HAP-1 (cell line): Measurements from ENCODE around the gene ZSWIM4.
A peak's percentile ranks its signal among the peaks of the same experiment; 100 is the strongest.

Experiments
- DNase-seq, 2 experiments: peaks; one replicate each; pipeline ENCODE4 v3.0.0-alpha.2; 2016 to 2020; ENCODE audit warnings: low spot score in 2 of 2
- H3K27me3 ChIP-seq: fragments of 250-450 bp; sonication (Bioruptor Pico); 2 replicates; pipeline ENCODE4 v1.5.1; 2020; ENCODE audit warnings: low read depth, mild to moderate bottlenecking, moderate library complexity
- H3K36me3 ChIP-seq: fragments of 250-450 bp; sonication (Bioruptor Pico); replicated peaks from 2 replicates; pipeline ENCODE4 v1.5.1; 2020; ENCODE audit warnings: mild to moderate bottlenecking
- H3K4me1 ChIP-seq: fragments of 250-450 bp; sonication (Bioruptor Pico); 2 replicates; pipeline ENCODE4 v1.5.1; 2020; ENCODE audit warnings: mild to moderate bottlenecking
- H3K4me3 ChIP-seq: fragments of 250-450 bp; sonication (Bioruptor Pico); 2 replicates; pipeline ENCODE4 v1.5.1; 2020; ENCODE audit warnings: mild to moderate bottlenecking, moderate library complexity
- H3K9me3 ChIP-seq: fragments of 250-450 bp; sonication (Bioruptor Pico); 2 replicates; pipeline ENCODE4 v1.5.1; 2020; ENCODE audit warnings: mild to moderate bottlenecking, moderate library complexity
- in situ Hi-C: fragments of 300-500 bp; cut with MboI; formaldehyde crosslinking; loops from 3 replicates; pipeline ENCODE4 v1.14.3; 2020; ENCODE audit warnings: low sequenced_read_pairs, inconsistent platforms, mixed read lengths

The ZSWIM4 gene

DNA sequence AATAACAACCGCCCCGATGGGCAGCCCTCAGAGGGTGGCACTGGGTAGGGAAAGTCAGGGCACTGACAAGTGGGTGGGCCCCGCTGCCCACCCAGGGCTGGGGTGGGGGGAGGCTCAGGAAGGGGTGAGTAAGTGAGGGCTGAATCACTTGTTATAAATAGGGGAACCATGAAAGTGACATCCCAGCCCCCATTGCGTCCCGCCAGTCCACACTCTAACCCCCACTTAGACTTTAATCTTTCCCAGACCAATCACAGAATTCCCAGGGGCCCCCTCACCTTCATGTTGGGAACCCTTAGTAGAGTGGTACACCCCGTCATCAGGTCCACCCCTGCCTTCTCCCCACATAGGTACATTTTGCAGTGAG lies 44.7 kb downstream of the ZSWIM4 start:
- in situ Hi-C loops, result no loop called here
- no peaks in the 10 kb centered on the region for H3K9me3 ChIP-seq
- H3K27me3 ChIP-seq, result no peaks in the 10 kb centered on the region
- H3K36me3 ChIP-seq, result peaks cover 11% of the 10 kb centered on the region
- peaks cover 29% of the 10 kb centered on the region for H3K4me1 ChIP-seq
- peak overlapping the region; percentile 63 for H3K4me3 ChIP-seq
- no peak for DNase-seq

DNA sequence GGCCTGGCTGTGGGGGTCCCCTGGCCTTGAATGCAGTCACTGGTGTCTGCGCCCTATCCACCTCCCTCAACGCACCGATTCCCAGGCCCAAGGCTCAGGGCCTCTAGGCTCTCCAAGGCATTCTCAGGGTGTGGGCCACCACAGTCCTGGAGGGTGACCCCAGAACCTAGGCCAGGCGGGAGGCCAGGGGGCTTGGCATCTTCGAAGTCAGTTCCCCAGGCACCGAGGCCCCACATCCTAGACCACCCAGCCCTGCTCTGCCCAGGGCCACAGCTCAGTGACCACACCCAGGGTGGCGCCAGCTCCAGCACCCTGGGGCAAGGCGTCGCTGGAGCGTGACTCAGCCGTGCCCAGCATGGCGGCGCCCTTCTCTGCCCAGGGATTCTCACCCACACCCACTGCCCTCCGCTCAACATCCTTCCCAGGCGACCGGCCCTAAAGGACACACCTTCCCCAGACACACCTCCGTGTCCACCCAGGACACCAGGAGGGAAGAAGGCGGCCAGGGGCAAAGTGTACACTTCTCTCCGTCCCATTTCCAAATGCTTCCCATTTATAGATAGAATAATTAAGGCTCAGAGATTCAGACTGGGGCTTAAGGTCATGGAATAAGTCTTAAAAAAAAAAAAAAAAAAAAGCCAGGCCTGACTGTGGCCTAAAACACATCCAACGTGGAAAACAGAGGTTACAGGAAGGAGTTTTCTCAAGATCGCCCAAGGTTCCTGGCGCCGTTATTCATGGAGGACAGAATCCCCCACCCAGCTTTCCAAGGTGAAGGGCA lies 45.3 kb downstream of the ZSWIM4 start:
- in situ Hi-C loops, result no loop called here
- Histone ChIP-seq H3K4me1 (peaks cover 29% of the 10 kb centered on the region), H3K4me3 (peak overlapping the region; percentile 63)

DNA sequence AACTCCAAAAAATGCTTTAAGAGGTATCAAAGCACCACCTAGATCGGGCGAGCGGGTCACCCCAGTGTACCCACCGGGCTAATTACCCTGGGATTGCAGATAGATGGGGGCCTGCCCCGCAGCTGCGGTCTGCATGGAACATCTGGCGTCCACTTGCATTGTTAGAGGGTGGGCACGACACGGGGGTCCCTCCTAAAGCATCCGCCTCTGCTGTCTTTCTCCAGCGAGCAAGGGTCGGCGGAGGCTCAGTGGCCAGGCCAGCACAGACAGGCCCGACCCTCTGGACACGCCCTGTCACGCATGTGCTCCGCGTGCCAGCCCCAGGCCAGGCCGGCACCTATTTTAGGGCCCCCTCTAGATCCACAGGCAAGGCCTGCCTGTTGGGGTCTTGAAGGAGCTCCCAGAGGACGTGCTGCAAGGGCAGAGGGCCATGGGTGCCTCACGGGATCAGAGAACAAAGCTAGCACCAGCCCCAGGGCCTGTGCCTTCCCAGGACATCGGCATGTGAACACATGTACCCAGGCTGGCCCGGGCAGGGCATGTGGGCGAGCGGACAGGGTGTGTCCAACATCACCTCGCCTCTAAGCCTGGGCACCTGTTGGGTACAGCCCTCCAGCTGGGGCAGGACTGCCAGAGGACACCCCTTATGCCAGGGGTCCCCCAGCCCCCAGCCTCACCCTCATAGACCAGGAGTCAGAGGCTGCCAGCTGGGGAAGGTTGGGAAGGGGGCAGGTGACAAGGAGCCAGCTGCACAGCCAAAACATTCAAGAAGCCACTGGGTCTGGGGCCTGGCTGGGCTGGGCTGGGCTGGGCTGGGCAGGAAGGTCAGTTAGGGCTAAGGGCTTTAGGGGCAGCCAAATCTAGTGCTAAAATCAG lies 46.1 kb downstream of the ZSWIM4 start:
- in situ Hi-C loops, result no loop called here
- H3K4me1 ChIP-seq, result peaks cover 29% of the 10 kb centered on the region
- DNase-seq, result peak in 1 of 2 experiments; percentile 54
- H3K36me3 ChIP-seq, result peaks cover 6% of the 10 kb centered on the region; the same call in 1 of the 2 replicates
- no peaks in the 10 kb centered on the region for H3K27me3 ChIP-seq
- H3K4me3 ChIP-seq, result peak overlapping the region; percentile 63
- H3K9me3 ChIP-seq, result no peaks in the 10 kb centered on the region

More for the DNA sequence above, 45.3 kb downstream of the ZSWIM4 start:
- Histone ChIP-seq H3K9me3 (no peaks in the 10 kb centered on the region), H3K27me3 (no peaks in the 10 kb centered on the region), H3K36me3 (peaks cover 11% of the 10 kb centered on the region; the same call in 1 of the 2 replicates)
- no peak for DNase-seq

DNA sequence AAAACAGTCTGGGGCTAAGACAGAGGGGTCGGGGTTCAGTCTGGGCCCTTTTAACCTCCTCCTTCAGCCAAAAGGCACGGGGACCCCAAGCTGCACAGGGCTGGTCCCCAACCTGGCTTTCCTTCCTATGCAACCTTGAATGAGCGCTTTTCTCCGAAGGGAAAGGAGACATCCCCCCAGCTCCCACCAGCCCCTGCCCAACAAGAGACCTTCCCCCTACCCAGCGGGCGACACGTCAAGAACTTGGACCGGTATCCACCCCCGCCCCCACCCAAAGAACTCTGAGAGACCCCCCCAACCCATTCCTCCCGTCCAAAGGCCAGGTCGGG lies 46.7 kb downstream of the ZSWIM4 start:
- Histone ChIP-seq H3K4me3 (peak overlapping the region; percentile 63), H3K27me3 (no peaks in the 10 kb centered on the region), H3K9me3 (no peaks in the 10 kb centered on the region), H3K4me1 (peaks cover 35% of the 10 kb centered on the region), H3K36me3 (peaks cover 5% of the 10 kb centered on the region; the same call in 1 of the 2 replicates)
- DNase-seq, result no peak
- in situ Hi-C loops, result no loop called here

DNA sequence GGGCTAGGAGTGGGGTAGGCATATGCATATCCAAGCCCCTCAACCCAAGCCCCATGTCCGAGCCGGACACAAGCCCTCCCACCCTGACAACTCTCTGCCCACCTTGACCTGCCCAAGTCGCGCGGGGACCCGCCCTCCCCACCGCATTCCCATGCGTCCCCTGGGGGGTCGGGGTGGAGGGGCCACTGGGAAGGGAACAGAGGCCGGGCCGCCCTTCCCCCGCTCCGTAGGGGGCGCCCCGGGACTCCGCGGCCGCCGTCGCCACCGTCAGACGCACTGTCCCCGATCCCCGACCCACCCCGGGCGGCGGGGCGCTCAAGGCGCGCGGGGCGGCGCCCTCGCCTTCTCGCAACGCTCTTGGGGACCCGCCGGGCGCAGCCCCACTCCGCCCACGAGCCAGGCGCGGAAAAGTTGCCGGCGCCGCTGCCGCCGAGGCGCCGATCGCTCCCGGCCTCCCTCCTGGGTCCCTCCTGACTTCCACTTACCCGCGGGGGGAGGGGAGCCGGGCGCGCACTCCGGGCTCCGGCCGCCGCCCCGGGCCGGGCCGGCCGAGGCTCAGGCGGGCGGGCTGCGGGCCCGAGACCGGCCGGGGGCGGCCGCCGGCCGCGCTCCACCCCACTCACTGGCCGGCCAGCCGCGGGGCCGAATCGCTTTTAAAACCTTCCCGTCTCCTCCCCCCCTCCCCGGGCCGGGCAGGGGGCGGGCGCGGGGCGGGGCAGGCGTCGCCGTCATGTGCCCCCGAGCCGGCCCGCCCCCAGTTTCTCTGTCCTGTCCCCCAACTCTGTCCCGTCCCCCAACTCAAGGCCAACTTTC lies 47.3 kb downstream of the ZSWIM4 start:
- Histone ChIP-seq H3K9me3 (no peaks in the 10 kb centered on the region), H3K4me3 (peak overlapping the region; percentile 63), H3K36me3 (peaks cover 5% of the 10 kb centered on the region; the same call in 1 of the 2 replicates), H3K4me1 (peaks cover 38% of the 10 kb centered on the region), H3K27me3 (no peaks in the 10 kb centered on the region)
- peak; percentile 49 to 83 for DNase-seq
- in situ Hi-C loops, result no loop called here

DNA sequence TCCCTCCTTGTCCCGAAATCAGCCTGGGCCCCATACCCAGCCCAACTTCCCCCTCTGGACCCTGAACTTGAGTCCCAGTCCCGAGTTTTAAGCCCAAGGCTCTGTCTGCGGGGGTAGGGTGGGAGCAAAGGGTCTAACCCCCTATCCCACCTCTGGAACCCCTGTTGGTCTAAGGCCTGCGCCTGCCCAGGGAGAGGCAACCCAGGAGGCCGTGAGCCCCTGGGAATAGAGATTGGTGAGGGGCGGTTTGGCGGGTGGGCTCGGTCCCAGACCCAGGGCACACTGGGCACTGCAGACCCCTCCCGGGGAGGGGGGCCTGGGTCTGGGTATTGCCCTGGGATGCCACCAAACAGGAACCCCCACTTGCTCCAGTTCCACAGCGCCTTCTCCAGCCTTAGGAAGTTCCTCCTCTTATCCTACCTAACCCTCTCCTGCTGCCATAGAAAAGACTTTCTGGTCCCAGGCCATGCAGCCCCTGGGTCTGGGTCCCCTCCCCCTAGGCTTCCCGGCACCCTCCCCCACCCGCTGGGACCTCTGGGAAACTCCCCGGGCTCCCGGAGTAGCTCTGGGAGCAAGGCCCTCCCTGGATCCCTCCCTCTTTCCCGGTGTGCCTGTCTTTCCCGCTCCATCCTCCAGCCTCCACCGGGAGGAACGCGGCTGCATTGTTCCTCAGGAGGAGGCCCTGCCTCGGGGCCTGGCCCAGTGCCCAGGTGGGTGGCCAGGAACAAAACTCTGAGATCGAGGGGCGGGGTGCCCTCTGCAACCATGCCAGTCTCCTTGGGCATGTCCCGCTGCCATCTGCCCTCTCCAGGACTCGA lies 48.1 kb downstream of the ZSWIM4 start:
- Histone ChIP-seq H3K4me1 (peaks cover 38% of the 10 kb centered on the region), H3K9me3 (no peaks in the 10 kb centered on the region), H3K27me3 (no peaks in the 10 kb centered on the region), H3K36me3 (peaks cover 5% of the 10 kb centered on the region; the same call in 1 of the 2 replicates), H3K4me3 (peak overlapping the region; percentile 63)
- DNase-seq, result peak; percentile 68 to 90
- in situ Hi-C loops, result no loop called here

DNA sequence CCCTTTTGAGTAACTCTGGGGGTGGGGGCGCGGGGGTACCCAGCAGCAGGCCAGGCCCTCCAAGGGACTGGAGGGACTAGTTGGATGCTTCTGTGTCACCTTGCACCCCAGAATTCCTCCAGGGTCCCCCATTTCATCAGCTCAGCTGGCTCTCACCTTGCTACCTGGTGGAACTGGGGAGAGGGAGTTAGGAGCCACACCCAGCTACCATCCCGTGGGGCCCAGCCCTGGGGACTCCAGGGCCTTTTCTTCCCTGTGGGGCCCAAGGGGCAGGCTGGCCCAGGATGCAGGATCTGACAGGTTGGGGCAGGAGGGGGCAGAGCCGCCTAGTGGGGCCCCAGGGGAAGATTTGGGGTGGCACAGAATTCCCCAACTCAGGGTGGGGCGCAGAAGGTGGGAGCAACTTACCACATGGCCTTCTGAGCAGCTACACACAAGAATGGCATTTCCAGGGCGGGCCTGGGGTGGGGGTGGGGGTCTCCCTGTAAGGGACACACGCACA lies 48.9 kb downstream of the ZSWIM4 start:
- in situ Hi-C loops, result no loop called here
- no peaks in the 10 kb centered on the region for H3K27me3 ChIP-seq
- H3K9me3 ChIP-seq, result no peaks in the 10 kb centered on the region
- H3K36me3 ChIP-seq, result no peaks in the 10 kb centered on the region; the same call in 1 of the 2 replicates
- no peak overlapping the region; the same call in 1 of the 2 replicates for H3K4me3 ChIP-seq
- H3K4me1 ChIP-seq, result peaks cover 37% of the 10 kb centered on the region
- DNase-seq, result no peak

DNA sequence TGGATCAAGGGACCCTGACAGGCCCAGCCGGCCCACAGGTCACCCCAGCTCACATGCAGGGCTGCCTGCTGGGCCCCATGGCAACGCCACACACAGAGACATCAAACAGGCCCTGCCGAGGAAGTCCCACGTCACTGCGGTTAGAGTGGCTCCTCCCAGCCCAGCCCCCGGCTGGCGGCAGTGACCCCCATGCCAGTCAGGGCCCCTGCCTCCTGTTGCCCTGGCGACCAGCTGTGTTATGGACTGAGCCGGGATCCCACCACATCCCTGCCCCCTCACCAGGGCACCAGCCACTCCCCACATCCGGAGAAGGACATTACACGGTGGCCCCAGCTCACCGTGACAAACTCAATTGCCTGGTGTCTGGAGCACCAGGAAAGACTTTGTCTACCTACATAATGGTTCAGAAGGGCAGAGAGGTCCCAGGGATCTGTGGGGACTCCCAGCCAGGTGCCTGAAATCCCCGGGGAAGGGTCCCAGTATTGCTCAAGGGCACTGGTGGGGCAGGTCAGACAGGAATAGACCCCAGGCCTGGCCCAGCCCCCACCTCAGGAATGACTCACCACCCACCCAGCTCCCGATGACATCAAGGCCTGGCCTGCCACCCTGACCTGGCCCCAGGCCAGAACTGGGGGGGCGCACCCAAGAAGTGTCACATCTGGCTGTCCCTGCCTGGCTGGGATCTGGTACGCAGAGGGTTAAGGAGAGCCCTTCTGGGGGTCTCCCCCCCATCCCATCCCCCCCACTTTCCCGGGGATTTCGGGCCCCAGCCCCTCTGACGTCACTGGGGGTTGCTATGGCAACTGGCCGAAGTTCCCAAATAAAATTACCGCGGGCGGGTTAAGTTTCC lies 51.5 kb downstream of the ZSWIM4 start:
- Histone ChIP-seq H3K27me3 (no peaks in the 10 kb centered on the region), H3K4me3 (peak overlapping the region; percentile 48), H3K4me1 (peaks cover 33% of the 10 kb centered on the region), H3K36me3 (no peaks in the 10 kb centered on the region), H3K9me3 (no peaks in the 10 kb centered on the region)
- peak; percentile 57 to 91 for DNase-seq
- in situ Hi-C loops, result no loop called here

DNA sequence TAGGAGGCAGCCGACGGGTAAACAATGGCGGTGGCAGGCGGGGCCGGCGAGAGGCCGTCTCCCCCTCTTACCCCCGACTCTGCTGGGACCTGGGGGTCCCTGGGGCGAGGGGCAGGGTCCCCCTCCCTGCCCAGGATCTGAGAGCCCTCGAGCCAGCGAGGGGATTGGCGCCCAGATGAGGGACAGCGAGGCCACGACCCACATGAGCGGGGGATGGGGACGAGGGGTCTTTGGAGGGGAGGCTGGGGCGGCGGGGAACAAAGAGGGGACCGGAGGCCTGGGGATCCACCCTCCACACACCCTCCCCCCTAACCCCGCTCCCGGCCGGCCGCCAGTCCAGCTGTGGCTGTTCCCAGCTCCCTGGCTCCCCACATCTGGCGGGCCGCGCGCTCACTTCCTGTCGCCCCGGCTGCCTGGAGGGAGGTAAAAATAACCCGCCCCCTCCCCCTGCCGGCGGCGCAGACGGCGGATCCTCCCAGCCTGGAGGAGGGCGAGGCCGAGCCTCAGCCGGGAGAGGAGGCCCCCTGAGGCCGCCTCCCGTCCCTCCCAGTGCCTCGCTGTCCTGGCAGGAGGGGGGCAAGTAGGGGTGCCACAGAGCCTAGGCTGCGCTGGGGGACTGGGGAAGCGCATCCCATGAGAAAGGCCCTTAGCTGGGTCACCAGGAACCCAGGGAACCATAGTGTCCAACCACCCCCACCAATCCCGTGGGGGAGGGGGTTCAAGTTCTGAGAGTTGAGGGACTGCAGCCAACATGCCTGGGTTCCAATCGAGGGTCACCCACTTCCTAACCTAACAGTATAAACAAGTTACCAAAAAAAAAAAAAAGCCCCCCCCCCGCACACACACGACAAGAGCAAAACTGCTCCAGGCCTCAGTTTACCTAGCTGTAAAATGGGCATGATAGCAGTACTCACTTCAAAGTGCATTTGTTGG lies 52.4 kb downstream of the ZSWIM4 start:
- no peaks in the 10 kb centered on the region for H3K27me3 ChIP-seq
- H3K4me3 ChIP-seq, result peak overlapping the region; percentile 48
- in situ Hi-C loops, result no loop called here
- peaks cover 33% of the 10 kb centered on the region for H3K4me1 ChIP-seq
- peak; percentile 76 to 92 for DNase-seq
- H3K36me3 ChIP-seq, result no peaks in the 10 kb centered on the region
- no peaks in the 10 kb centered on the region for H3K9me3 ChIP-seq

DNA sequence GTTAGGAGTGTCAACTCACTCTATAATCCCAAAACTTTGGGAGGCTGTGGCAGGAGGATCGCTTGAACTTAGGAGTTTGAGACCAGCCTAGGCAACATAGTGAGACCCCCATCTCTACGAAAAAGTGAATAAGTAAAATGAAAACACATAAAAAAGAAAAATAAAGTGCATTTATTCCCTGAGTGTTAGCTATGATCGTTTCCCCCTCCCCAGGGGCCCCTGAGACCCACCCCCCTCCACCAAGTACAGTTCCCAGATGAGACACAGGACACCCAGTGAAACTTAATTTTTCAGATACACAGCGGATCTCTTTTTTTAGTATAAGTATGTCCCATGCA lies 53.1 kb downstream of the ZSWIM4 start:
- no peaks in the 10 kb centered on the region for H3K27me3 ChIP-seq
- peaks cover 28% of the 10 kb centered on the region for H3K4me1 ChIP-seq
- H3K4me3 ChIP-seq, result no peak overlapping the region
- H3K9me3 ChIP-seq, result no peaks in the 10 kb centered on the region
- H3K36me3 ChIP-seq, result no peaks in the 10 kb centered on the region
- in situ Hi-C loops, result no loop called here
- DNase-seq, result no peak

DNA sequence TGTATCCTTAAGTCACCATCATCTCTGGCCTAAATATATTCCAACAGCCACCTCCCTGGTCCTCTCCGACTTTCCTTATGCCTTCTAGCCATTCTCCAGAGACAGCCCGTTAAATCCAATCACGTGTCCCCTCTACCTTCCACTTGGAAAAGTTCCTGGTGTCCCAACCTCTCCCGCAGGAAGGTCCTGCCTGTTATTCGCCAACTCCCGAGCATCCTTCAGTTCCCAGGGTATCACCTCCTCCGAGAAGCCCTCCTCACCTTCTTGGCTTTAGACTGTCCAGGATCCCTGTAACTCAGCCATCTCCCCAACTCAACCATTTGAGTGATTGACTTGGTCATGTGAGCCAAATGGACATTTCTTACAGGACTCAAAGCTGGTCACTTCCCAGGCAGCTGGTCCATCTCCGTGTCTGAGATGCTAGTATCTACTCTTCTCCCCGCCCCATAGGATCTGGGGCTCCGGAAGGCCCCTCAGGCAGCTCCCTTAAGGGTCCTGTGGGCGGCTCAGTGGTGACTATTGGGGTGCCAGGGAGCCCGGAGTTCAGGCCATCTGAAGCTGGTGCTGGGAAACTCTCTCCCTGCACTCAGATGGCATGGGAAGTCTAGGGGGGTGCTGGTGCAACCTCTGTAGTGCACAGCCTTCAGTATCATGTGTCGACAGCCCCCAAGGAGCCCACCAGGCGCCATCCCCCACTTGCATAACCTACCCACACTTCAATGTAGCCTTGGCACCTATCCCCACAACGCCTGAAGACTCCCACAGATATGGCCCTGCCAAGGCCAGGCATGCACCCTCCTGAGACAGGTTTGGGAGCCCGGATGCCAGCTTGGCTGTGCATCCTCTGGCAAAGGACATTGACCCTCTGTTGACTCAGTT lies 53.8 kb downstream of the ZSWIM4 start:
- Histone ChIP-seq H3K4me1 (peaks cover 21% of the 10 kb centered on the region), H3K27me3 (no peaks in the 10 kb centered on the region), H3K36me3 (no peaks in the 10 kb centered on the region), H3K4me3 (no peak overlapping the region), H3K9me3 (no peaks in the 10 kb centered on the region)
- no peak for DNase-seq
- in situ Hi-C loops, result no loop called here
